Stimulated activated CD8-positive, alpha-beta memory T cell treated with anti-CD3 and anti-CD28 coated beads, Interleukin-4, amount 100 ng/mL, for 24 hours (primary cell): ENCODE measurements around the gene SH3RF2.
"Not testable (repeated sequence)": the region's sequence is repeated elsewhere in the genome, so short reads cannot be mapped to it uniquely, and the experiment has no call there.

Experiments
- DNase-seq: peaks from one replicate; pipeline ENCODE4 v3.0.0-alpha.2; 2020; ENCODE audit warnings: low read depth

Gene SH3RF2

DNA sequence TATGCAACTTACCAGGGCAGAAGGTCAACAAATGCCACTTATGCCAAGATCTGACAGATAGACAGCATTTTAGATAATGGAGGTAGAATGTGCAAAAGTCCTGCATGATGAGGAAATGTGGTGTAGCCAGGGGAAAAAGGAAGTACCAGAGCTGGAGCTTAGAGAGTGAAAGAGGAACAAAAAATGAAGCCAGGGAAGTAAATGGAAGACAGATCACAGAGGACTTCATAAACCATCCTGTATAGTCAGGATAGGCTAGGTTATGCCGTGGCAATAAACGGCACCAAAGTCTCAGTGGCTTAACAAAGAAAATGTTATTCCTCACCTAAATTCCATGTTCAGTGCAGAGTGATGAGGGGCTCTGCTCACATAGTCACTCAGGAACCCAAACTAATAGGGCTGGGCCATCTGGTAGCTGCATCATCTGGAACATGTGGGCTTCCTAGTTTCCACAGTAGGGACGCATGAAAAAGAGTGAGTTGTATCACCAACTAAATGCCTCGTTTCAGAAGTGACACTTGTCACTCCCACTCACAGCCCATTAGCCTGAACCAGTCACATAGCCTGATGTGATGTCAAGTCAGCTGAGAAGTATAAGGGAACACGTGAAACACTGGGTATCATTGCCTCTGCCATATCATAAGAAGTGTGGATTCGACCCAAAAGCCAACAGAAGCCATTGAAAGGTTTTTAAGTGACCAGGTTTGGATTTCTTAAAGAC lies 70.3 kb downstream of the SH3RF2 start:
- no peak for DNase-seq

DNA sequence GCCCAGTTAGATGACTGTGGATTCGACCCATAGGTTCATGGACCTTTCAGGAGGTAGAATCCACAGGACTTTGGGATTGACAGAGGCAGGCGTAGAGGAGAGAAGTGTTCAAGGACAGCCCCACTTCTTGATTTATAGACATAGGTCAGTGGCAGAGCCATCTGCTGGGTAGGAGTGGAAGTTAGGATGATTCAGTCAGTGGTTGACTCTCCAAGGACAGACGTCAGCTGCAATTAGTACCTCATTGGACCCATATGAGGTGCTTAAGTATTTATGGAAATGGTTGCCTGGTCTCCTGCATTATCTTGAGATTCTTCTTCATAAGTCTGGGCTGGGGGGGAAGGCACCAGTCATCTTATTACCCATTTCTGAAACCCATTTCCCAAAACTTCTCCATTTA lies 70.9 kb downstream of the SH3RF2 start:
- DNase-seq: no peak

DNA sequence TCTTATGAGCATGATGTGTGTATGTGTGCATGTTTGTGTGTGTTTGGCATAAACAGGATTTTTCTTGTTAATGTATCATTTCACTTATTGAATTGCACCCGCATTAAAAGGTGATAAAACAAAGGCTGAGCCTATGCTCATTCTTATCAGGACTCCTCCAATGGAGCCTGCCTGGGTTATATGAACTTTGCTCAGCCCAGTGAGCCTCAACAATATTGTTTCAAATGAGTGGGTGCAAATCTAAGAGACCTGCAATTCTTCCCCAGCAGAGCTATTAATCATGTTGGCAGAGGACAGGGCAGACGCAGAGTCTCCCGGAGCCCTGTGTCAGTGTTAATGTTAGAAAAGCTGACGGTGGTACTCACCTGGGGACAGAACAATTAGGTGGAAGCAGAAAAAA lies 71.6 kb downstream of the SH3RF2 start:
- DNase-seq: no peak

DNA sequence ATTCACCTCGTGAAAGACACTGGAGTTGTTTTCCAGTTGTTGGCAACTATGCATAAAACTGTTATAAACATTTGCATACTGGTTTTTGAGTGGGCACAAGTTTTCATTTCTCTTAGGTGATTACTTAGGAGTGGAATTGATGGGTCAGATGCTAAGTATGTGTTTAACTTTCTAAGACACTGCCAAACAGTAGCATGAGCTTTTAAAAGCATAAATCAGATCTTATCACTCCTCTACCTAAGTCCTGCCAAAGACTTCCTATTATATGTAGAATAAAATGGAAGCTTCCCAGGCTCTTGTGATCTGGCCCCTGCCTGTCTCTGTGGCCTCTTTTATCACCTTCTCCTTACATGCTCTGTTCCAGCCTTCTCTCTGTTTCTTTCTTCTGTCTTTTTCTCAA lies 72.6 kb downstream of the SH3RF2 start:
- DNase-seq: no peak

DNA sequence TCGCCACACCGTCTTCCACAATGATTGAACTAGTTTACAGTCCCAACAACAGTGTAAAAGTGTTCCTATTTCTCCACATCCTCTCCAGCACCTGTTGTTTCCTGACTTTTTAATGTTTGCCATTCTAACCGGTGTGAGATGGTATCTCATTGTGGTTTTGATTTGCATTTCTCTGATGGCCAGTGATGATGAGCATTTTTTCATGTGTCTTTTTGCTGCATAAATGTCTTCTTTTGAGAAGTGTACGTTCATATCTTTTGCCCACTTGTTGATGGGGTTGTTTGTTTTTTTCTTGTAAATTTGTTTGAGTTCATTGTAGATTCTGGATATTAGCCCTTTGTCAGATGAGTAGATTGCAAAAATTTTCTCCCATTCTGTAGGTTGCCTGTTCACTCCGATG lies 74.1 kb downstream of the SH3RF2 start:
- DNase-seq: not testable (repeated sequence)

DNA sequence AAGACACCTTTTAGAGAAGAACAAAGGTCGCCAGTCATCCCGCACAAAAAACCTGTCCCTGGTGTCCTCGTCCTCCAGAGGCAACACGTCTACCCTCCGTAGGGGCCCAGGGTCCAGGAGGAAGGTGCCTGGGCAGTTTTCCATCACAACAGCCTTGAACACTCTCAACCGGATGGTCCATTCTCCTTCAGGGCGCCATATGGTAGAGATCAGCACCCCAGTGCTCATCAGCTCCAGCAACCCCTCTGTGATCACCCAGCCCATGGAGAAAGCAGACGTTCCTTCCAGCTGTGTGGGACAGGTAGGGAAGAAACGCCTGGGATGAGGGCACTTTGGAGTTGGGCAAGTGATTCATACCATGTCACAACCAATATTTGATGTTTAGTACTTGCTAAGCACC lies 77.4 kb downstream of the SH3RF2 start:
- no peak for DNase-seq

DNA sequence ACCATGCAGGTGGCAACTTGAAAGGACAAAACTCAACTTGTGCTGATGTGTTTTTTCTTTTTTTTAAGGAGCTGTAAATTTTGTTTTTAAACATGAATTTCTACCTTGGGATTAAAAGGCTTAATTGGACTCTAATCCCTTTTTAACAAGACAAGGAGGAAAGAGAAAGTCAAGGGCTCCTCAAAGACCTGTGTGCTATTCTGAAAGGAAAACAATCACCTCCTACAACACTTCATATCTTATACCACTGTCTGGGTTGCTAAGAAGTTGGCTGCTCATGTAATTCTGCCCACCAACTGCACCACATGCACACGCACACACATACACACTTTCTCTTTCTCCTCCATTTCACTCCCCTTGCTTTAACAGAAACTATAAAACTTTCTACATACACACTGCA lies 78.6 kb downstream of the SH3RF2 start:
- no peak for DNase-seq

DNA sequence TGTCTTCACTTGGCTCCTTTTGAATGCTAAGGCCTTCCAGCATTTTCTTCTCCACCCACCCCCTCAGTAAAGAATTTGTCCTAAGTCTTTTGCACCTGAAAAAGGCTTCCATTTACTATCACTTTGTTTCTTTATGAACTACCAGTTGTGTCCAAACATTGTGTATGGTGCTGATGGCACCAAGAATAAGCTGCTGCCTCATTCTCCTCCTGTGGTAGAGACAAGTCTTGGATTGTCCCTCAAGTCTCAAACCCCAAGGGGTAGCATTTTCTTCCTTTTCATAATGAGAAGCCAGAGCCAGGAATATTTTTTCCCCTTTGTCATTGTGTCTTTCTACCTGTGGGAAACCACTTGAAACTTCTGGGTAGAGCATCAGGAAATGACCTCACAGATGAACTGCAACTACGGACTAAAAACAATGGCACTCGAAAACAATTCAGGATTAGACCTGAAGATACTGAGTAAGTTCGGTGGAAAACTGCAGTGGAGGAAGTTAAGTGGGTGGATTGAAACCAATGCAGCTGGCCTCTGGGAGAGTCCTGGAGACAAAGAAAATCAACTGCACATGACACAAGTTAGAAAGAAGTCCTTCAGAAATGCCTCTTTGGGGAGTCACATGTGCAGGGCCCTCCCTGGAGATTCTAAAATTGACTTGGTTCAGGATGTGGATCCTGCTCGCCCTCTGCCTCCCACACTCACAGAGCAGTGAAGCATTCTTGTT lies 80.5 kb downstream of the SH3RF2 start:
- no peak for DNase-seq

DNA sequence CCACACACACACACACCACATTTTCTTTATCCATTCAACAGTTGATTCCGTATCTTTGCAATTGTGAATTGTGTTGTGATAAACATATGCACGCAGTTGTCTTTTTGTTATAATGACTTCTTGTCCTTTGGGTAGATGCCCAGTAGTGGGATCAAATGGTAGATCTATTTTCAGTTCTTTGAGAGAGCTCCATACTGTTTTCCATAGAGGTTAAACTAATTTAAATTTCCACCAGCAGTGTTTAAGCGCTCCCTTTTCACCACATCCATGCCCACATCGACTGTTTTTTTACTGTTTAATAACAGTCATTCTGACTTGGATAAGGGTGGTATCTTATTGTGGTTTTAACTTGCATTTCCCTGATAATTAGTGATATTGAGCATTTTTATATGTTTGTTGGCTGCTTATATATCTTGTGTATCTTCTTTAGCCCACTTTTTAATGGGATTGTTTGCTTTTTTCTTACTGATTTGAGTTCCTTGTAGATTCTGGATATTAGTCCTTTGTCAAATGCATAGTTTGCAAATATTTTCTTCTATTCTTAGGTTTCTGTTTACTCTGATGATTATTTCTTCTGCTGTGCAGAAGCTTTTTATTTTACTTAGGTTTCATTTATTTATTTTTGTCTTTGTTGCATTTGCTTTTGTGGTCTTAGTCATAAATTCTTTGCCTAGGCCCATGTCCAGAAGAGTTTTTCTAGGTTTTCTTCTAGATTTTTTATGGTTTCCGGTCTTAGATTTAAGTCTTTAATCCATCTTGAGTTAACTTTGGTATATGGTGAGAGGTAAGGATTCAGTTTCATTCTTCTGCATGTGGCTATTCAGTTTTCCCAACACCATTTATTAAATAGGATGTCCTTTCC lies 82.4 kb downstream of the SH3RF2 start:
- DNase-seq: no peak

DNA sequence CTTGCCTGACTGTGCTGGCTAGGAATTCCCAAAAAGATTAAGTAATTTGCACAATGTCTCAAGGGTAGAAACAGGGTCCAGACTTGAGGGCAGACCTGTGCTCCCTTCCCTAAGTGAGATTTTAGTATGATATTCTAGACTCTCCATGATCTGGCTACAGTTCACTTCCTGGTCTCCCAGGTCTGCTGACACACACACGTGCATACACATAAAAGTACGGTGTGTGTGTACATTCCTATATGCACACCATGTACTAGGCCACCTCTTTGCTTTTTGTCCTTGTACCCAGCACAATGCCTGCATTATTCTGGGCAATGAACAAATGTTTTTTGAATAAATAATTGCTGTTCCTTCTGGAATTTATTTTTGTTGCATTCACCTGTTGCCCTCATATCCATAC lies 83.7 kb downstream of the SH3RF2 start:
- no peak for DNase-seq

DNA sequence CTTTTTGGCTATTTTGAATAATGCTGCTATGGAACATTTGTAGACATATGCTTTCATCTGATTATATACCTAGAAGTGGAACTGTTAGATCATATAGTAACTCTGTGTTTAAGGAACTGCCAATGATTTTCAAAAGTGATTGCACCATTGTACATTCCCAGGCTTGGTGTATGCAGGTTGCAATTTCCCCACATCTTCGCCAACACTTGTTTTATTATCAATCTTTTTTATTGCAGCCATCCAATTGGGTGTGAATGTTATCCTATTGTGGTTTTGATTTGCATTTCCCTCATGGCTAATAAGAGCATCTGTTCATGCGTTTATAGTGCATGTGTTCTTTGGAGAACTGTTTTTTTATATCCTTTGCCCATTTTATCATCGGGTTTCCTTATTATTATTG lies 87.7 kb downstream of the SH3RF2 start:
- DNase-seq: no peak

DNA sequence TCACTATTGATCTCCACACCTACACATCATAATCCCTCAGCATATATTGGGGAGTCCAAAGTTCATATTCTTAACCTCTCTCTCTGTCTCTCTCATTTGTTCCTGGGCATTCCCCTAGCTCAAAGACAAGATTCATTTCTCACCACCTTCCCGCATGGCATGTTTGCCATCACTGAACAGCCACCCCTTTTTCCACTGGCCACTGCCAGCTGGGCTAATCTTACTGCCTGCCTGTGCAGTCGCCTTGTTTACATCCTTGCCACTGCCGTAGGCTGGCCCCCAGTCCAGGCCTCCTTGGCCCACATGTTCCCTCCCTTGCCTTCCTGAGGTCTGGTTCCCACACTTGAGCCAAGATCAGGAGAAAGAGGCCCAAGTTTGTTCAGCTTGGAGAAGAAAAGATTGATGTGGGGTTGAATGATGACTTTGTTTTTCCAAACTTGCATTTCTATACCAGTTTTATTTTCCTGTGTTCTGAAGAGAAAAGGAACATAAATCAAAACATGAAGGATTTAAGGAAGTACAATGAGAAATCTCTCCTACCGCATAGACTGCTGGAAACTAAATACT lies 88.8 kb downstream of the SH3RF2 start:
- DNase-seq: no peak

DNA sequence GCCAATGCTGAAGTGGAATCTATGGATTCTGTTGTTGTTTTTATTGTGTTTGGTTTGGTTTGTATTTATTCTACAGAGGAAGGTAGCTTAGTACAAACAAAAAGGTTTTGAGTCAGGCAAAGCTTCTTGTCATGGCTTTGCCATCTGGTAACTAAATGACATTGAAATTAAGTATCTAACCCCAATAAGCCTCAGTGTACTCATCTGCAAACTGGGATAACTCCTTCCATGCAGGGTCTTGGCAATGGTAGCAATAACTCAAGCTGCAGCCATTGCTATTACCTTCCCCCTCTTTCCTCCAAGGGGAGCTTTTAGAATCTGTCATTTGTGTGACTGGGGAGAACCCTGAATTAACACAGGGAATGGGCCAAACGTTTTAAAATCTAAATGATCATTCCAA lies 89.3 kb downstream of the SH3RF2 start:
- DNase-seq: no peak

DNA sequence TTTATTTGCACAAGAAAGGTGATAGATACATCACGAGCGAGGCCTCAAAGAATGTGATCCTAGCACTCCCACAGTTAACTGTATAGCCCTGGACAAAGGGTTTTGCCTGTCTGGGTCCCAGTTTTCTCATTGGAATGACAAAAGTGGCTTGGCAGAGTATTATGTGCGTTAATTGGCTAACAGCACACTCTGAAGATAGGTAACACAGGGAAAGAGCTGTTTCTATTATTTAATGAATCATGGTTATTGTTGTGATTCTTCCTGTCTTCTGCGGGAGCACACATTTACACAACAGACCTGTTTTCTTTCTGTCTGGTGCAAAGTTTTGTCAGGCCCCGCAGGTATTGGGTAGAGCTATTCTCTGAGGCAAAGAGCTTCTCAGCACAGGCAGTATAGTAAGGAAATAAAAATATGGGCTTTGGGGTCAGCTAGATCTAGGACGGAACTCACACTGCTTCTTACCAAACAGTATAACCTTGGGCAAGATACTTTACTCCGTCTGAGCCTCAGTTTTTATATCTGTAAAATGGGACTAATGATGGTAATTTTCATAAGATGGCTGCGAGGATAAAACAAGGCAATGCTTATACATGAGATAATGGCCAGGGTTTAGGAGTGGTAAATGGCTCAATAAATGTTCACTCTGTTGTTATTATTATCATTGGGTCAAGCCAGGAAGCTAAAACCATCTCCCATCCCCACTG lies 90.1 kb downstream of the SH3RF2 start:
- DNase-seq: no peak

DNA sequence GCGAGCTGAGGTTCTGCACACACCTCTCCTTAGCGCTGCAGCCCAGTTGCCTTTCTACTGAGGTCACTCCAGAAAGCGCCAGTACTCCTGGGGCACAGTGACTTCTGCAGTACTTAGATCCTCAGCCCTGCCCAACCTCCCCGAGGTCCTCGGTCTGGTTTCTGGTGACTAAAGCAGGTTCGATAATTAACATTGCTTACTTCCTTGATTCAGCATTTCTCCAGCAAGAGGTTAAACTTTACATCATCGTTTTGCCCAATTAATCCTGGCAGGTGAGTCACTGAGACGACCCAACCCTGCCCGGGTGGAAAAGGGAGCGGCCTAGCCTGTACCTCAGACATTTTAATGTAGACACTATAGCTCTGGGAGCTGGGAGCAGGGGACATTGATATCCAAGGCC lies 91.4 kb downstream of the SH3RF2 start:
- DNase-seq: no peak

DNA sequence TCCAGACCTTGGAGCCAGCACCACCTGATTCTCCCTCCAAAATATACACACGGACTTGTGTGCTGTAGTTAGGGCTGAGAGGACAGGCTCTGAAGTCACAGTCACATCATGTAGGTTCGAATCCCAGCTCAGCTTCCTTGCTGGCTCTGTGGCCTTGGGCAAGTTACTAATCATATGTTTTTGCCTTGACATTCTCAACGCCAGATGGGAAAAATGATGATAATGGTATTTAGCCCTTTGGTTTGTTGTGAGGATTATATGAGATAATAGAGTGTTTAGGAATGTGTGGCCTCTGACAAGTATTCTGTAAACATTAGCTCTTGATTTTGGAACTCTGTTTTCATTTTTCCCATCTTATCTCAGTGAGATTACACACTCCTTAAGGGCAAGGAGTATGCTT lies 96.5 kb downstream of the SH3RF2 start:
- no peak for DNase-seq

DNA sequence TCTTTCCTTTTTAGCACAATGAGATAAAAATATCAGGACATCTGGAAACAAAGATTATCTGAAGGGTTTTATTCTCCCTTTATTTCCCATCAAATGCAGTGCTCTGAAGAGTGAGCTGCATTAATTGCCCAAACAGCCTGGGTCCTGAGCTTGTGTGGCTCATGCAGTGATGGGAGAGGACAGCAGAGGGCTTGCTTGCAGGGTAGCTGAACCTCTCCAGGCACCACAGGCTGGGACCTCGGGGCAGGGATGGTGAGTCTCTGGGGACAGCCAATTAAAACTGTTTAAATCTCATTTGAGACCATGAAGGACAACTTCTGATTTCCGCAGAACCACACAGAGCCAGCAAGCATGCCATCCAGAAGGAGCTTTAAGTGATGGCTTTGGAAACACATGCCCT lies 97.7 kb downstream of the SH3RF2 start:
- DNase-seq: no peak

DNA sequence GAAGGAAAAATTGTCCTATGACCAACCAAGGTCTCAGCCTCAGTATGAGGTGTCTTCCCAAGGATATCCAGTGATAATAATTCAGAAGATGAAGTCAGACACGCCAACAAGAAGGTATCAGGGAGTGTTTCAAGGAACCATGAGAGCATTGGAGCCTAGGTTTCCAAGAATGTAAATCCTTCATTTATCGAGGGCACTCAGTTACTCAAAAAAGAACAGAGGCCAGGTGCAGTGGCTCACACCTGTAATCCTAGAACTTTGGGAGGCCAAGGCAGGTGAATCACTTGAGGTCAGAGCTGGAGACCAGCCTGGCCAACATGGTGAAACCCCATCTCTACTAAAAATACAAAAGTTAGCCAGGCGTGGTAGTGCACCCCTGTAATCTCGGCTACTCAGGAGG lies 98.2 kb downstream of the SH3RF2 start:
- no peak for DNase-seq

DNA sequence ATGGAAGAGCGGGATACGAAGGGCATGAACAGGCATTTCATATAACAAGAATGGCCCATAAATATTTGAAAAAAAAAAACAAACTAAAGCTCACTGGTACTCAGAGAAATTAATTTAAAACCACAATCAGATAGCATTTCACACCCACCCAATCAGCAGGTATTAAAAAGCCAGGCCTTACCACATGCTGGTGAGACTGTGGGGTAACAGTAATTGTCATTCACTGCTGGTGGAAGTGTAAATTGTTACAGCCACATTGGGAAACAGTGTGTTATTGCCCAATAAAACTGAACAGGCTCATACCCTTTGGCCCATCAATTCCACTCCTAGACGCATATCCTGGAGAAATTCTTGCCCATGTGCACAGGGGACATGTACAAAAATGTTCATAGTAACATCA lies 103.0 kb downstream of the SH3RF2 start:
- DNase-seq: no peak

DNA sequence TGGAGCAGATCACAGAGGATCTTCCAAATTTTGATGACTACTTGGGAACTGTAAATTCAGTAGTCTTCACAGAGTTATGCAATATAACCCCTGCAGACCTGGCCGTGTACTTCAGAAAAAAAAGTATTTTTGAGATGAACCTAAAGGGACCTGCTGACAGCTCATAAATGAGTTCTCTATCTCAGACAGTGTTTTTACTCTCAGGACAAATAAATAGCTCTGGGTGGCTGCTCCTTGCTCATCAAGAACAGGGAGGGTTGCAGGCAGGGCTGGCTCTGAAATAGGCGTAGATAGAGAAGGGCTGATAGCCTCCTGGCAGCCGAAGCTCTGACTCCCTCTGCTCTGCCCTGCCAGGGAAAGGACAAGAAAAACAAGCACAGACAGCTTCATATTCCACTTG lies 104.1 kb downstream of the SH3RF2 start:
- DNase-seq: no peak

DNA sequence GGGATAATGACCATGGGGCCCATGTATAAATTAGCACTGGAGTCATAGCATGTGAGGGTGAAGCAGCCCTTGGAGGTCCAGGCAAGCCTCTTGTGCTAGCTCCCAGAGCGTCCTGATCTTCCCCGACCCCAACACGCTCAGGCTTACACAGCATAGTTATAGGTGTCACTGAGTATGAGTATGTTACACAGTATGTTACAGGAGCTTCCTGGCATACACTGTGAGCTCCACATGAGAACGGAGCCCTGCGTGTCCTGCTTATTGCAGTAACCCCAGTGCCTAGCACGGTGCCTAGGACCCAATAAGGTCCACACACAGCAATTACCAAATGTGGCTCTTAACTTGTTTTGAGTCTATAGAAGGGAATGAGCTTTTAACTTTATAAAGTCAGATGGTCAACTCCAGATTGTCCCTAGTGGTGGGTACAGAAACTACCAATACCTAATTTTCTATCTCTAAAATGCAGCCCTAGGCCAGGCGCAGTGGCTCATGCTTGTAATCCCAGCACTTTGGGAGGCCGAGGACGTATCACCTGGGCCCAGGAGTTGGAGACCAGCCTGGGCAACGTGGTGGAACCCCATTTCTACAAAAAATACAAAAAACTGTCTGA lies 104.9 kb downstream of the SH3RF2 start:
- no peak for DNase-seq
